ENCODE data around the gene PKP1. TPM values are rescaled to one million over a fixed set of nuclear protein-coding genes. Genes with fewer than 3 reads are reported as not detected.

Gene PKP1
- total RNA-seq, 4 donors from 2014 or later: 0.18 to 0.62 TPM; not detected in 2

DNA sequence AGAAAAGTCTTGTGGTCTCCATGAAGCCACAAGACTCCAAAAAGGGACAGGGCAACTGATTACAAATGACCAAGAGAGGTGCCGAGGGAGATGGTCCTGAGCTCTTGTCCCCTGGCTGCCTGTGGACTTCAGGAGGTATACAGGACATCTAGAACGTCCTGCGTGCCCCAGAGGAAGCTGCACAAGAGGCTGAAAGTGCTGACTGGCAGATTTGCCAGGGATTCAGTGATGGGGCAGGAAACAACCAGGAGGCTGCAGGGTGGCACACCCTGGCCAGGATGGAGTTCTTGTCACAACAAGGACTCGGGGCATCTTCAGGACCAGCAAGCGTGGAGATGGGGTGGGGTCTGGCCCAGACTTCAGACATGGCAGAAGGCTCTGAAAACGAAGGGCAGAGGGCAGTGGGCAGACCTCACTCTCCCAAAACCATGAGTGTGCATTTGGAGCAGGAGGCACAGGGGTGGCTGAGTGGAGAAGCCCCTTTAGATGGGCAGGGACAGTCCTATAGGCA is 13.4 kb upstream of the PKP1 start:
- H3K27me3 ChIP-seq: no peaks in the 10 kb centered on the region
- intact Hi-C loops (cut with DNase I; ENCODE audit: low total_unique reads): no loop called here
- no peak overlapping the region for H3K4me3 ChIP-seq
- H3K9me3 ChIP-seq: no peaks in the 10 kb centered on the region
- TF ChIP-seq, protein P1, sequence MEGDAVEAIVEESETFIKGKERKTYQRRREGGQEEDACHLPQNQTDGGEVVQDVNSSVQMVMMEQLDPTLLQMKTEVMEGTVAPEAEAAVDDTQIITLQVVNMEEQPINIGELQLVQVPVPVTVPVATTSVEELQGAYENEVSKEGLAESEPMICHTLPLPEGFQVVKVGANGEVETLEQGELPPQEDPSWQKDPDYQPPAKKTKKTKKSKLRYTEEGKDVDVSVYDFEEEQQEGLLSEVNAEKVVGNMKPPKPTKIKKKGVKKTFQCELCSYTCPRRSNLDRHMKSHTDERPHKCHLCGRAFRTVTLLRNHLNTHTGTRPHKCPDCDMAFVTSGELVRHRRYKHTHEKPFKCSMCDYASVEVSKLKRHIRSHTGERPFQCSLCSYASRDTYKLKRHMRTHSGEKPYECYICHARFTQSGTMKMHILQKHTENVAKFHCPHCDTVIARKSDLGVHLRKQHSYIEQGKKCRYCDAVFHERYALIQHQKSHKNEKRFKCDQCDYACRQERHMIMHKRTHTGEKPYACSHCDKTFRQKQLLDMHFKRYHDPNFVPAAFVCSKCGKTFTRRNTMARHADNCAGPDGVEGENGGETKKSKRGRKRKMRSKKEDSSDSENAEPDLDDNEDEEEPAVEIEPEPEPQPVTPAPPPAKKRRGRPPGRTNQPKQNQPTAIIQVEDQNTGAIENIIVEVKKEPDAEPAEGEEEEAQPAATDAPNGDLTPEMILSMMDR (IDR thresholded peaks at IDR 0.05): no peak
- TF ChIP-seq POLR2A (IDR thresholded peaks at IDR 0.05): no peak
- H3K4me1 ChIP-seq: no peaks in the 10 kb centered on the region
- H3K36me3 ChIP-seq: no peaks in the 10 kb centered on the region
- no peak for DNase-seq
- H3K27ac ChIP-seq: no peak overlapping the region

DNA sequence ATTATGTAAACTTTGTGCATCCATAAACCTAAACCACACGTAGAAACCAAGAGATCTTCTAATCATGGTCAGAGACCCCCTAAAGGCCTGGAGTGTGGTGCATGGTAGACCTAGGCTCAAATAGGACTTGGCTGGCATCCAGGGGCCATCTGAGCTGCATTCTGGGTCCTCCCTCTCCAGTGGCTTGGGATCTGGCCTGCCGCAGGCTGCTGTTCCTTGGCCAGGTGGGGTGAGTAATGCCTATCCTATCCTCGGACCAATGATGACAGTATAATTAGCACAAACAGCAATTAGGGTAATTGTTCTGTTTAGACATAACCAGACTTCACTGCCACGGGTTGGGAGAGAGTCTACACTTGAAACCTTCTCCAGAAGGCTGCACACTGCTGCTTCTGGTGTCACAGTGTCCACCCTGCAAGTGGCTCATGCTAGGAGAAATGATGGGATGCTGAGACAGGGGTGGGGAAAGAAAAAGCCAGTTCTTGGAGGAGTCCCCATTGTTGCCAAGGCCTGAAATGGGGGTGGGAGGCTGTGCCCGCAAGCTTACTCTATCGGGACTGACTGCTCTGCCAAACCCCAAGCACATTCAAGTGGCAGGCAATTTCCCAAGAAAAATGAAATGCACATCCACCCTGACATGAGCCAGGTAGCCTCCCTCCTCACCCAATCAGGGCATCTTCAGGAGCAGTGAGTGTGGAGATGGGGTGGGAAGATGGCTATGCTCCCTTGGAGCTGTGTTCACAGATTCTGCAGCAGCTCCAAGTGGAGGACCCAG is 12.5 kb upstream of the PKP1 start:
- TF ChIP-seq, protein P1 (IDR thresholded peaks at IDR 0.05): no peak
- no peak for TF ChIP-seq POLR2A (IDR thresholded peaks at IDR 0.05)

DNA sequence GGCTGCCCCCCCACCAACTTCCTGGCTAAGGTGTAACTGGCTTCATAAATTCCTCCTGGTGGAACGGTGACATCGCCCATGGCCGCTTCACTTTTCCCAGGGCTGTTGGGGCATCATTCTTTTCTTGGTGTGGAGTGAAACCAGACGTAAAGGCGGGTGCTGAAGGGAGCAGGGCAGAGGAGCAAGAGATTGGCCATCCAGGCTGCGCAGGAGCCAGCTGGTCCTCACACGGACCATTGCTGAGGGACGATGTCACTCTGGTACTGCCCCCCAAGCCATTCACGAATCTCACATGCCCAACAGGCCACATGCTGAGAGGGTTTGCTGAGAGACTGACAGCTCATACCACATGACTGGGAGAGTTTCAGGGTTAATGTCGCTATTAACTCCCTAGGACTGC is 10.5 kb upstream of the PKP1 start:
- intact Hi-C loops (cut with DNase I; ENCODE audit: low total_unique reads): no loop called here
- no peaks in the 10 kb centered on the region for H3K4me1 ChIP-seq

More for the DNA sequence above, 12.5 kb upstream of the PKP1 start:
- Histone ChIP-seq H3K4me1 (no peaks in the 10 kb centered on the region), H3K9me3 (no peaks in the 10 kb centered on the region), H3K36me3 (no peaks in the 10 kb centered on the region), H3K27ac (no peak overlapping the region), H3K27me3 (no peaks in the 10 kb centered on the region), H3K4me3 (no peak overlapping the region)
- DNase-seq: no peak
- intact Hi-C loops (cut with DNase I; ENCODE audit: low total_unique reads): no loop called here

DNA sequence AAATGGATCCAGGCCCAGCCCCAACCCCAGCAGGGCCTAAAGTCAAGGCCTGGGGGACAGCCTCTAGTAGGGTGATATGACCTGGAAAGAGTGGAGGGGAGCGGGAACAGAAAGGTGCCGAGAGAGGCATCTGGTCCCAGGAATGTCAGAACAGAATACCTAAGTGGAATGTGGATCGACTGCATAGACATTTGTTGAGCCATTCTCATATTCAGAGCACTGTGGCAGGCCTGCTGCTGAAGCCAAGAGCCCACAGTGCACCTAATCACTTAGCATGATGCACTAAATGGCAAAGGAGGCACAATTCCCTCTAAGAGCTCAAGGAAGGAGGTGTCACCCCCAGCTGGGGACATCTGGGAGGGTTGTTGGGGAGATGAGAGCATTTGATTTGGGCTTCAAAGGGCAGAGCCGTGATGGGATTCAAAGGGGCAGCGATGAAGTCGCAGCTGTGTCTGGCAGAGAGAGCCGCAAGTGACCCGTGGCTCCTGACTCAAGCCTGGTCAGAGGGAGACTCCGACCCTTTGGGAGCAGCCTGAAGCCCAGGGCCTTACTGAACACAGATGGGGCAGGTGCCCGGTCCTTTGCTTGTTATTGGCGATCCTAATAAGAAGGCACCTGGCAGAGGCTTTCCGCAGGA is 8.6 kb upstream of the PKP1 start:
- Histone ChIP-seq H3K4me1 (no peaks in the 10 kb centered on the region), H3K36me3 (no peaks in the 10 kb centered on the region), H3K27ac (no peak overlapping the region), H3K9me3 (no peaks in the 10 kb centered on the region), H3K4me3 (no peak overlapping the region), H3K27me3 (no peaks in the 10 kb centered on the region)
- no peak for DNase-seq
- intact Hi-C loops (cut with DNase I; ENCODE audit: low total_unique reads): no loop called here
- TF ChIP-seq, protein P1 (IDR thresholded peaks at IDR 0.05): no peak
- TF ChIP-seq POLR2A (IDR thresholded peaks at IDR 0.05): no peak

More for the DNA sequence above, 10.5 kb upstream of the PKP1 start:
- TF ChIP-seq, protein P1 (IDR thresholded peaks at IDR 0.05): no peak
- TF ChIP-seq POLR2A (IDR thresholded peaks at IDR 0.05): no peak
- Histone ChIP-seq H3K36me3 (no peaks in the 10 kb centered on the region), H3K27ac (no peak overlapping the region), H3K4me3 (no peak overlapping the region), H3K27me3 (no peaks in the 10 kb centered on the region), H3K9me3 (no peaks in the 10 kb centered on the region)
- no peak for DNase-seq

DNA sequence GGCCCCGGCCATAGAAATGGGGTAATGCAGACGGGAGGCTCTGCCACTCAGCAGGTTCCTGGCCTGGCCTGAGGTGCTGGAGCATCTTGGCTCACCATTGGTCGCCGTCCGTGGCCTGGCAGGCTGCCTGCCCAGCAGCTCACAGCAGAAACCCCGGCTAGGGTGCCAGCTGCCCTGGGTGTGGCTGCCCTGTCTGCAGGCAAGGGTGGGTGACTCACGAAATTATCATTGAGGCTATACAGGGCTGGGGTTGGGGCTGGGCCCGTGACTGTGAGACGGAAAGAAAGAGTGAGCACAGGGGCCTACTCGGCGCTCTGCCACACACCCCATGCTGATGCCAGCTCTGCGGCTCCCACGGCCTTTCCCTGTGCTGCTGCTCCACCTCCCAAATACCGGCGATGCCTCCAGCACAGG is 8.0 kb upstream of the PKP1 start:
- no peak for DNase-seq

More for the DNA sequence above, 8.0 kb upstream of the PKP1 start:
- no peak for TF ChIP-seq POLR2A (IDR thresholded peaks at IDR 0.05)
- TF ChIP-seq, protein P1 (IDR thresholded peaks at IDR 0.05): no peak
- Histone ChIP-seq H3K27ac (no peak overlapping the region), H3K27me3 (no peaks in the 10 kb centered on the region), H3K4me1 (no peaks in the 10 kb centered on the region), H3K4me3 (no peak overlapping the region), H3K36me3 (no peaks in the 10 kb centered on the region), H3K9me3 (no peaks in the 10 kb centered on the region)
- intact Hi-C loops (cut with DNase I; ENCODE audit: low total_unique reads): no loop called here
